ENCODE measurements around the gene ABHD10.

ABHD10 gene

GRCh38 chr3:112013784-112014143 lies 34.9 kb downstream of the ABHD10 start:
- TF ChIP-seq GATA2 (IDR thresholded peaks at IDR 0.05; ENCODE audit: low read depth, low read length) = no peak
- TF ChIP-seq GATA3 (IDR thresholded peaks at IDR 0.05; ENCODE audit: low read depth, low read length) = no peak

- no peak for TF ChIP-seq GATA3 (IDR thresholded peaks at IDR 0.05; ENCODE audit: low read depth, low read length)
- TF ChIP-seq GATA2 (IDR thresholded peaks at IDR 0.05; ENCODE audit: low read depth, low read length) = no peak
These were observed 38.3 kb downstream of the ABHD10 start for GRCh38 chr3:112017091-112017490.

GRCh38 chr3:112018712-112019111 lies 39.9 kb downstream of the ABHD10 start:
- TF ChIP-seq GATA3 (IDR thresholded peaks at IDR 0.05; ENCODE audit: low read depth, low read length) = no peak
- TF ChIP-seq GATA2 (IDR thresholded peaks at IDR 0.05; ENCODE audit: low read depth, low read length) = no peak

- TF ChIP-seq GATA3 (IDR thresholded peaks at IDR 0.05; ENCODE audit: low read depth, low read length) = no peak
- no peak for TF ChIP-seq GATA2 (IDR thresholded peaks at IDR 0.05; ENCODE audit: low read depth, low read length)
These were observed 40.9 kb downstream of the ABHD10 start for GRCh38 chr3:112019716-112020115.

GRCh38 chr3:112020674-112021085 lies 41.9 kb downstream of the ABHD10 start:
- TF ChIP-seq GATA2 (IDR thresholded peaks at IDR 0.05; ENCODE audit: low read depth, low read length) (peak; percentile 7; the same call in 1 of the 2 replicates), GATA3 (IDR thresholded peaks at IDR 0.05; ENCODE audit: low read depth, low read length) (no peak)

GRCh38 chr3:112027142-112027541 lies 48.3 kb downstream of the ABHD10 start:
- no peak for TF ChIP-seq GATA2 (IDR thresholded peaks at IDR 0.05; ENCODE audit: low read depth, low read length)

- TF ChIP-seq GATA3 (IDR thresholded peaks at IDR 0.05; ENCODE audit: low read depth, low read length) = no peak
These were observed 49.0 kb downstream of the ABHD10 start for GRCh38 chr3:112027826-112028225.

GRCh38 chr3:112030901-112031300 lies 52.1 kb downstream of the ABHD10 start:
- TF ChIP-seq GATA2 (IDR thresholded peaks at IDR 0.05; ENCODE audit: low read depth, low read length) = no peak
- TF ChIP-seq GATA3 (IDR thresholded peaks at IDR 0.05; ENCODE audit: low read depth, low read length) = no peak

GRCh38 chr3:112032098-112032731 lies 53.4 kb downstream of the ABHD10 start:
- TF ChIP-seq GATA2 (IDR thresholded peaks at IDR 0.05; ENCODE audit: low read depth, low read length) (no peak), GATA3 (IDR thresholded peaks at IDR 0.05; ENCODE audit: low read depth, low read length) (no peak)

- TF ChIP-seq GATA3 (IDR thresholded peaks at IDR 0.05; ENCODE audit: low read depth, low read length) (no peak), GATA2 (IDR thresholded peaks at IDR 0.05; ENCODE audit: low read depth, low read length) (no peak)
These were observed 55.6 kb downstream of the ABHD10 start, which contains the start of gene TMPRSS7 for GRCh38 chr3:112034436-112034835. Gene TMPRSS7 (plus strand): TSS chr3:112034736. CDS start chr3:112034846, 110 bp downstream.

GRCh38 chr3:112035241-112035640 lies 56.4 kb downstream of the ABHD10 start:
- no peak for TF ChIP-seq GATA3 (IDR thresholded peaks at IDR 0.05; ENCODE audit: low read depth, low read length)

- TF ChIP-seq GATA2 (IDR thresholded peaks at IDR 0.05; ENCODE audit: low read depth, low read length) = no peak
- TF ChIP-seq GATA3 (IDR thresholded peaks at IDR 0.05; ENCODE audit: low read depth, low read length) = no peak
These were observed 60.0 kb downstream of the ABHD10 start for GRCh38 chr3:112038863-112039262.

GRCh38 chr3:112041321-112041720 lies 62.5 kb downstream of the ABHD10 start:
- no peak for TF ChIP-seq GATA3 (IDR thresholded peaks at IDR 0.05; ENCODE audit: low read depth, low read length)
- no peak for TF ChIP-seq GATA2 (IDR thresholded peaks at IDR 0.05; ENCODE audit: low read depth, low read length)

GRCh38 chr3:112042842-112043280 lies 64.0 kb downstream of the ABHD10 start:
- no peak for TF ChIP-seq GATA2 (IDR thresholded peaks at IDR 0.05; ENCODE audit: low read depth, low read length)
- no peak for TF ChIP-seq GATA3 (IDR thresholded peaks at IDR 0.05; ENCODE audit: low read depth, low read length)
